HCT116 (cell line): ENCODE measurements around the gene LRRC72. TPM values are rescaled to one million over a fixed set of nuclear protein-coding genes. Genes with fewer than 3 reads are reported as not detected.

Experiments
- ATAC-seq: fragments of 200-7000 bp; cut with Tn5 transposase; 2 replicates; pipeline ENCODE4 v1.9.1; 2020; ENCODE audit warnings: mild to moderate bottlenecking, moderate library complexity
- BruUV-seq: library from RNA; stranded (reverse); fragments of 400-500 nt; replicated peaks from 2 replicates; lab custom pipeline; 2021; lab: Mats Ljungman, UMichigan
- CTCF ChIA-PET: fragments of 300-600 bp; sonication (Branson Sonifier 250); formaldehyde crosslinking; loops from one replicate; lab custom pipeline; 2021; ENCODE audit warnings: antibody characterized with exemption; lab: Charles Lee
- POLR2A ChIA-PET: fragments of 300-600, 350-600 bp; sonication (Branson Sonifier 250); formaldehyde crosslinking; loops from one replicate; lab custom pipeline; 2021; ENCODE audit warnings: antibody characterized with exemption; lab: Charles Lee
- RAD21 ChIA-PET, 2 experiments: fragments of 300-600 bp; sonication (Branson Sonifier 250); formaldehyde crosslinking; loops; one replicate each; lab custom pipeline; 2023; ENCODE audit warnings: low total read pairs in 2 of 2; ENCODE audit not compliant: uncharacterized antibody in 2 of 2, unreplicated experiment in 2 of 2, low non-redundant PET in 1 of 2; lab: Charles Lee
- DNase-seq: peaks from one replicate; pipeline ENCODE4 v3.0.0-alpha.2; 2010; ENCODE audit warnings: low read depth, low spot score
- H2AFZ ChIP-seq: fragments of 200-600 bp; shearing (Covaris generic), sonication (generic); 2 replicates; pipeline ENCODE4 v1.6.1; 2017; ENCODE audit warnings: low read depth, mixed run types, mixed read lengths, antibody characterized with exemption, low read length; ENCODE audit not compliant: poor library complexity, severe bottlenecking
- H3K27ac ChIP-seq: 2 replicates; pipeline ENCODE4 v1.5.1; 2012; ENCODE audit warnings: low read depth, low read length
- H3K27me3 ChIP-seq: fragments of 200-600 bp; sonication (generic); 2 replicates; pipeline ENCODE4 v1.6.1; 2016; ENCODE audit warnings: mixed run types, low read length, mixed read lengths; ENCODE audit not compliant: insufficient read depth
- H3K36me3 ChIP-seq, 2 experiments: fragments of 200-500 bp in 1 of 2; fragments of 200-600 bp in 1 of 2; sonication (Bioruptor generic) in 1 of 2; sonication (generic) in 1 of 2; 2 replicates each; pipeline versions ENCODE4 v1.5.1 to v1.6.1; 2014 to 2016; ENCODE audit warnings: low read length in 2 of 2, inconsistent platforms in 1 of 2, mixed read lengths in 1 of 2, mixed run types in 1 of 2; ENCODE audit not compliant: insufficient read depth in 2 of 2, control insufficient read depth in 1 of 2
- H3K4me1 ChIP-seq, 2 experiments: fragments of 200-600 bp in 1 of 2; sonication (generic) in 1 of 2; 2 replicates each; pipeline versions ENCODE4 v1.5.1 to v1.6.1; 2012 to 2017; ENCODE audit warnings: low read length in 2 of 2, inconsistent platforms in 1 of 2, mild to moderate bottlenecking in 1 of 2, mixed read lengths in 1 of 2, mixed run types in 1 of 2, moderate library complexity in 1 of 2; ENCODE audit not compliant: insufficient read depth in 2 of 2, control insufficient read depth in 1 of 2
- H3K4me2 ChIP-seq: fragments of 200-600 bp; sonication (generic); 2 replicates; pipeline ENCODE4 v1.6.1; 2017; ENCODE audit warnings: mixed run types, low read length, mixed read lengths
- H3K4me3 ChIP-seq, 2 experiments: fragments of 200-600 bp in 1 of 2; sonication (generic) in 1 of 2; replicated peaks in 1 of 2; 2 replicates each; pipeline ENCODE4 v1.5.1; 2011 to 2016; ENCODE audit warnings: low read length in 2 of 2, control low read depth in 1 of 2, low read depth in 1 of 2, mild to moderate bottlenecking in 1 of 2, mixed read lengths in 1 of 2, mixed run types in 1 of 2
- H3K79me2 ChIP-seq: fragments of 200-600 bp; sonication (generic); 2 replicates; pipeline ENCODE4 v1.6.1; 2017; ENCODE audit warnings: mild to moderate bottlenecking, mixed run types, low read length, moderate library complexity, mixed read lengths; ENCODE audit not compliant: insufficient read depth
- H3K9ac ChIP-seq: fragments of 200-600 bp; sonication (generic); 2 replicates; pipeline ENCODE4 v1.6.1; 2016; ENCODE audit warnings: low read length, mixed read lengths
- H3K9me2 ChIP-seq: fragments of 200-600 bp; sonication (generic), shearing (Covaris generic); 2 replicates; pipeline ENCODE4 v1.6.1; 2017; ENCODE audit warnings: mixed run types, mild to moderate bottlenecking, moderate library complexity; ENCODE audit not compliant: insufficient read depth
- H3K9me3 ChIP-seq, 2 experiments: fragments of 200-500 bp in 1 of 2; fragments of 200-600 bp in 1 of 2; sonication (Bioruptor generic) in 1 of 2; sonication (generic) in 1 of 2; 2 replicates each; pipeline ENCODE4 v1.6.1; 2014 to 2017; ENCODE audit warnings: low read length in 2 of 2, mixed read lengths in 2 of 2, inconsistent platforms in 1 of 2, low read depth in 1 of 2, mild to moderate bottlenecking in 1 of 2, mixed run types in 1 of 2, moderate library complexity in 1 of 2; ENCODE audit not compliant: control insufficient read depth in 1 of 2, insufficient read depth in 1 of 2
- H4K20me1 ChIP-seq: fragments of 200-600 bp; sonication (generic), shearing (Covaris generic); 2 replicates; pipeline ENCODE4 v1.6.1; 2017; ENCODE audit warnings: mixed run types, mild to moderate bottlenecking, moderate library complexity; ENCODE audit not compliant: insufficient read depth
- CEBPB ChIP-seq: IDR thresholded peaks from 2 replicates; pipeline ENCODE4 v1.6.1; 2012; ENCODE audit warnings: low read depth
- EGR1 ChIP-seq: IDR thresholded peaks from 2 replicates; pipeline ENCODE4 v1.6.1; 2012; ENCODE audit warnings: low read depth
- ELF1 ChIP-seq: IDR thresholded peaks from 2 replicates; pipeline ENCODE4 v1.6.1; 2012; ENCODE audit warnings: low read depth, borderline replicate concordance
- JUND ChIP-seq: IDR thresholded peaks from 2 replicates; pipeline ENCODE4 v1.6.1; 2012
- POLR2A ChIP-seq: IDR thresholded peaks from 2 replicates; pipeline ENCODE4 v1.7.0; 2011; ENCODE audit warnings: borderline replicate concordance; ENCODE audit not compliant: insufficient read depth, insufficient read length; ENCODE audit errors: extremely low read depth
- SP1 ChIP-seq: IDR thresholded peaks from 2 replicates; pipeline ENCODE4 v1.6.1; 2012; ENCODE audit warnings: low read depth
- ZFX ChIP-seq: fragments of 450-650 bp; IDR thresholded peaks from 2 replicates; pipeline ENCODE4 v1.6.1; 2017
- ZNF274 ChIP-seq: fragments of 200-500 bp; sonication (Bioruptor generic); IDR thresholded peaks from 2 replicates; pipeline ENCODE4 v1.6.1; 2014; ENCODE audit warnings: mild to moderate bottlenecking, low read depth, low read length, inconsistent platforms
- intact Hi-C: fragments of 100-400 bp; cut with micrococcal nuclease; formaldehyde crosslinking; loops from 2 replicates; pipeline ENCODE4 v1.10.0; 2022
- total RNA-seq: library from RNA; stranded (reverse); gene quantifications from one replicate; pipeline ENCODE4 v1.2.1, GENCODE V29; 2021; ENCODE audit not compliant: unreplicated experiment
- TF ChIP-seq, protein P1 (sequence below): IDR thresholded peaks from 2 replicates; pipeline ENCODE4 v1.6.1; 2011; ENCODE audit warnings: mild to moderate bottlenecking, low read length, moderate library complexity; ENCODE audit not compliant: insufficient replicate concordance; ENCODE audit errors: extremely low read depth
- TF ChIP-seq, protein P2 (sequence below): IDR thresholded peaks from 2 replicates; pipeline ENCODE4 v1.6.1; 2012

LRRC72 gene
- total RNA-seq, 1 experiment from 2014 or later, result not detected

DNA sequence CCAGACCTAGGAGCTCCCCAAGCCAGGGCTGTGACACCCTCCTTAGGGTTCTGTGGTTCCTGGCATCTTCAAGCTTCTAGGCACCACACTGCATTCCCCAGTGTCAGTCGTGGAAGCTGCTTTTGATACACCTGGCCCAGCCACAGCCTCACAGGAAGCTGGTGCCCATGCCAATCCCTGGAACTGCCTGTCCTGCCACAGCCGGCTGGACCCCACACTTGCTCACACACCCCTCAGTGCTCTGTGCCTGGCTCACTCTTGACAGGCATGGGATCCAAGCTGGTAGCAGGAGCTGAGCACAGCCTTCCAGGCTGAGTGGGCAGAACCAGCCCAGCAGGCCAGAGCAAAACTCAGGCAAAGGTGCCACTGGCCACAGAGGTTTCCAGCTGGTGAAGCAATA is 21.8 kb downstream of the LRRC72 start (continued):
- TF ChIP-seq, protein P1, sequence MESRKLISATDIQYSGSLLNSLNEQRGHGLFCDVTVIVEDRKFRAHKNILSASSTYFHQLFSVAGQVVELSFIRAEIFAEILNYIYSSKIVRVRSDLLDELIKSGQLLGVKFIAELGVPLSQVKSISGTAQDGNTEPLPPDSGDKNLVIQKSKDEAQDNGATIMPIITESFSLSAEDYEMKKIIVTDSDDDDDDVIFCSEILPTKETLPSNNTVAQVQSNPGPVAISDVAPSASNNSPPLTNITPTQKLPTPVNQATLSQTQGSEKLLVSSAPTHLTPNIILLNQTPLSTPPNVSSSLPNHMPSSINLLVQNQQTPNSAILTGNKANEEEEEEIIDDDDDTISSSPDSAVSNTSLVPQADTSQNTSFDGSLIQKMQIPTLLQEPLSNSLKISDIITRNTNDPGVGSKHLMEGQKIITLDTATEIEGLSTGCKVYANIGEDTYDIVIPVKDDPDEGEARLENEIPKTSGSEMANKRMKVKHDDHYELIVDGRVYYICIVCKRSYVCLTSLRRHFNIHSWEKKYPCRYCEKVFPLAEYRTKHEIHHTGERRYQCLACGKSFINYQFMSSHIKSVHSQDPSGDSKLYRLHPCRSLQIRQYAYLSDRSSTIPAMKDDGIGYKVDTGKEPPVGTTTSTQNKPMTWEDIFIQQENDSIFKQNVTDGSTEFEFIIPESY, result no peak

DNA sequence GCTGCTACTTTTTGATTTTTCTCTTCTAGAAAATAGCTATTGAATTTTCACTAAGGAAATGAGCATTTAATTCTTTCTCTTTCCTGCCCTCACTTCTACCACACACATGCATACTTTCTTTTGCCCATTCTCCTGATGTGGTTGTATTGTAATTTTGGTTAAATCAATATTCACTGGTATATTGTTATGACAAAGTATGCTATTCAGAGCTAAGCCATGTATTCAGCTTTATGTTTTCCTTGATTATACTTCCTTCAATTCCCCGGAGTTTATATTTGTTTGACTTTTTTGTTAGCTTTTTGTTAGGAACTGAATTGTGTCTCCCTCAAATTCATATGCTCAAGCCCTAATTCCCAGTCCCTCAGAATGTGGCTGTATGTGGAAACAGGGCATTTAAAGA is 24.0 kb downstream of the LRRC72 start:
- no peaks in the 10 kb centered on the region for H4K20me1 ChIP-seq
- ATAC-seq (no peak), DNase-seq (no peak)
- no peak overlapping the region for H3K4me2 ChIP-seq
- TF ChIP-seq JUND (no peak), CEBPB (no peak), ZNF274 (no peak), EGR1 (no peak), ELF1 (no peak), SP1 (no peak), ZFX (no peak), POLR2A (no peak)
- TF ChIP-seq, protein P2, sequence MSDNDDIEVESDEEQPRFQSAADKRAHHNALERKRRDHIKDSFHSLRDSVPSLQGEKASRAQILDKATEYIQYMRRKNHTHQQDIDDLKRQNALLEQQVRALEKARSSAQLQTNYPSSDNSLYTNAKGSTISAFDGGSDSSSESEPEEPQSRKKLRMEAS, result no peak
- no peaks in the 10 kb centered on the region for H3K36me3 ChIP-seq
- H3K9me3 ChIP-seq, result no peaks in the 10 kb centered on the region
- H3K27me3 ChIP-seq, result no peaks in the 10 kb centered on the region
- no peak overlapping the region for H2AFZ ChIP-seq
- ChIA-PET POLR2A (no interaction called here), CTCF (interaction anchor here (1.2 kb wide), 1 partner anchor 14 kb away, joined by 5 read pairs; no protein-coding TSS in a partner anchor), RAD21 (no interaction called here)
- H3K4me3 ChIP-seq, result no peak overlapping the region
- H3K4me1 ChIP-seq, result no peaks in the 10 kb centered on the region
- H3K9me2 ChIP-seq, result no peaks in the 10 kb centered on the region
- H3K79me2 ChIP-seq, result no peaks in the 10 kb centered on the region
- intact Hi-C loops, result no loop called here
- no peak overlapping the region for H3K27ac ChIP-seq
- no peak overlapping the region for H3K9ac ChIP-seq
- no TSS peak for BruUV-seq
